Natural killer cell (primary cell): ENCODE data around the gene AARS2. TPM values are rescaled to one million over a fixed set of nuclear protein-coding genes. Genes with fewer than 3 reads are reported as not detected.
A peak's percentile ranks its signal among the peaks of the same experiment; 100 is the strongest.

Experiments used
- ATAC-seq, 3 donors: fragments of 150-1000 bp in 2 of 3; fragments of 200-7000 bp in 1 of 3; cut with Tn5 transposase; 1 replicate in 1 of 3; 2 replicates in 2 of 3; pipeline ENCODE4 v1.10.0; 2021; ENCODE audit warnings: mild to moderate bottlenecking in 2 of 3, moderate library complexity in 2 of 3
- DNase-seq, 2 donors: peaks; one replicate each; pipeline versions ENCODE4 v3.0.0 to v3.0.0-alpha.2; 2013 to 2021; ENCODE audit warnings: mixed read lengths in 1 of 2
- H3K27ac ChIP-seq: one replicate; pipeline ENCODE4 v1.5.1; 2013; ENCODE audit warnings: mild to moderate bottlenecking, low read length
- H3K27me3 ChIP-seq: one replicate; pipeline ENCODE4 v1.6.1; 2013; ENCODE audit warnings: low read length; ENCODE audit not compliant: control insufficient read depth, insufficient read depth
- H3K36me3 ChIP-seq: one replicate; pipeline ENCODE4 v1.6.1; 2013; ENCODE audit warnings: low read length; ENCODE audit not compliant: control insufficient read depth, insufficient read depth
- H3K4me1 ChIP-seq: one replicate; pipeline ENCODE4 v1.6.1; 2013; ENCODE audit warnings: low read length; ENCODE audit not compliant: control insufficient read depth, insufficient read depth
- H3K4me3 ChIP-seq: one replicate; pipeline ENCODE4 v1.5.1; 2013; ENCODE audit warnings: low read length
- H3K9me3 ChIP-seq: one replicate; pipeline ENCODE4 v1.6.1; 2013; ENCODE audit warnings: low read length; ENCODE audit not compliant: control insufficient read depth, insufficient read depth
- H3K27ac Mint-ChIP-seq, 2 donors: one replicate each; pipeline ENCODE4 v1.8.0; 2022; ENCODE audit warnings: mild to moderate bottlenecking in 2 of 2, mixed read lengths in 2 of 2, moderate library complexity in 1 of 2
- H3K27me3 Mint-ChIP-seq, 2 donors: one replicate each; pipeline ENCODE4 v1.8.0; 2022; ENCODE audit warnings: low read depth in 2 of 2, mixed read lengths in 2 of 2
- H3K36me3 Mint-ChIP-seq: one replicate; pipeline ENCODE4 v1.8.0; 2022; ENCODE audit warnings: mixed read lengths
- H3K4me1 Mint-ChIP-seq, 2 donors: one replicate each; pipeline ENCODE4 v1.8.0; 2022; ENCODE audit warnings: mixed read lengths in 2 of 2
- H3K4me3 Mint-ChIP-seq: one replicate; pipeline ENCODE4 v1.8.0; 2022; ENCODE audit warnings: mild to moderate bottlenecking, moderate library complexity, mixed read lengths
- H3K9me3 Mint-ChIP-seq, 2 donors: one replicate each; pipeline ENCODE4 v1.8.0; 2022; ENCODE audit warnings: mixed read lengths in 2 of 2
- WGBS: methylation state at CpG from one replicate; pipeline ENCODE4 v1.1.7; 2013; ENCODE audit warnings: missing lambda C conversion rate; ENCODE audit not compliant: insufficient coverage; 5-methylcytosine and 5-hydroxymethylcytosine counted together
- intact Hi-C: fragments of 100-400 bp; cut with micrococcal nuclease; formaldehyde crosslinking; loops from one replicate; pipeline ENCODE4 v1.14.2; 2022
- total RNA-seq, 4 donors: library from RNA; stranded (reverse); fragments of 120-200 nt in 1 of 4; gene quantifications; one replicate each; pipeline versions ENCODE4 v1.2.3 to v1.2.4, GENCODE V29; 2013 to 2022
- TF ChIP-seq, protein P1 (sequence below): fragments of 200-600 bp; IDR thresholded peaks from one replicate; pipeline ENCODE4 v1.8.0; 2022; ENCODE audit warnings: antibody characterized with exemption

Gene AARS2
- 10 to 100 TPM; 14.1 to 17.2 (median 14.2) TPM for total RNA-seq
- 13.1 TPM for total RNA-seq (2013)

DNA sequence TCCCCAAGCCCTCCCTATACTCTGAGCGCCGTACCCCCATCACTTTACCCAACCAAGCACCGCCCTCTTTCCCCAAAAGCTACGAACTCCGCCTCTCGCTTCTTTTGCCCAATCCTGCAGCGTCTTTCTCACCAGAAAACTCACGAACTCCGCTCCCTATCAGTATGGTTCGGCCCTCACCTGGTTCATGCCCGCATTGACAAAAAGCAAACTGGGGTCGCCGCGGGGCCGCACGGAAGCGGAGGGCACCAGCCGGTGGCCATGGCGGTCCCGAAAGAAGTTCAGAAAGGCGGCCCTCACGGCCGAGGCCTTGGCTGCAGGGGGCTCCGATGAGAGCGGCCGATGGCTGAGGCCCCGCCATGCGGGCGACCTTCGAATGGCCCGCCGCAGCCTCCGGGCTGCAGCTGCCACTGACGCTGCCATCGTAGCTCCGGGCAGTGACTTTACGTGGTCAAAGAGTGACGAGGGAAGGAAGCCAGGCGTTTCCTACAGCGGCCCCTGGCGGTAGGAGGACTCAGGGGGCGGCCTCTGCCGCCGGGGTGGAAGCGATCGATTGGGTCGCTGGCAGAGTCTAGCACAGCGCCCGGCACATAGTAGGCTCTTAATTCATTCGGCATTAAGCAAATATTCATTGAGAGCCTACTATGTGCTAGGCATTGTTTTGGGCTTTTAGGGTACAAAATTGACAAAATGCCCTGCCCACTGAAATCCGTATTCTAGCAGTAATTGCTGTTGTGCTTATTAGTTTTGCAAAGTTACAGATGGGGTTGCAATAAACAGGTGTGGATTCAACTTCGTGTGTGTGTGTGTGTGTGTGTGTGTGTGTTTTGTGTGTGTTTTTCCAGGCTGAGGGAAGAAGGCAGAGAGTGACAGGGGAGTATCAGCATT lies at the start of gene AARS2:
Gene AARS2 (minus strand): TSS at position 447 of the 888 bp plus-strand sequence. CDS start 24 bp downstream, at position 423.
- Histone ChIP-seq H3K9me3 (no peaks in the 10 kb centered on the region), H3K27ac (peak within 1 kb of the TSS; percentile 67), H3K4me3 (peak within 1 kb of the TSS; percentile 75), H3K36me3 (peaks cover 24% of the 10 kb centered on the region), H3K27me3 (no peaks in the 10 kb centered on the region), H3K4me1 (peaks cover 11% of the 10 kb centered on the region)
- TF ChIP-seq, protein P1, sequence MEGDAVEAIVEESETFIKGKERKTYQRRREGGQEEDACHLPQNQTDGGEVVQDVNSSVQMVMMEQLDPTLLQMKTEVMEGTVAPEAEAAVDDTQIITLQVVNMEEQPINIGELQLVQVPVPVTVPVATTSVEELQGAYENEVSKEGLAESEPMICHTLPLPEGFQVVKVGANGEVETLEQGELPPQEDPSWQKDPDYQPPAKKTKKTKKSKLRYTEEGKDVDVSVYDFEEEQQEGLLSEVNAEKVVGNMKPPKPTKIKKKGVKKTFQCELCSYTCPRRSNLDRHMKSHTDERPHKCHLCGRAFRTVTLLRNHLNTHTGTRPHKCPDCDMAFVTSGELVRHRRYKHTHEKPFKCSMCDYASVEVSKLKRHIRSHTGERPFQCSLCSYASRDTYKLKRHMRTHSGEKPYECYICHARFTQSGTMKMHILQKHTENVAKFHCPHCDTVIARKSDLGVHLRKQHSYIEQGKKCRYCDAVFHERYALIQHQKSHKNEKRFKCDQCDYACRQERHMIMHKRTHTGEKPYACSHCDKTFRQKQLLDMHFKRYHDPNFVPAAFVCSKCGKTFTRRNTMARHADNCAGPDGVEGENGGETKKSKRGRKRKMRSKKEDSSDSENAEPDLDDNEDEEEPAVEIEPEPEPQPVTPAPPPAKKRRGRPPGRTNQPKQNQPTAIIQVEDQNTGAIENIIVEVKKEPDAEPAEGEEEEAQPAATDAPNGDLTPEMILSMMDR, result peak; percentile 99
- peak within 1 kb of the TSS; percentile 98 for H3K4me3 Mint-ChIP-seq
- intact Hi-C loops, result loop anchor here (1.0 kb wide), 1 partner anchor 45 kb away; no protein-coding TSS in a partner anchor
- H3K4me1 Mint-ChIP-seq, result peaks cover 18 to 31% of the 10 kb centered on the region in 2 donors
- peaks cover under 1 to 9% of the 10 kb centered on the region in 2 donors for H3K27me3 Mint-ChIP-seq
- peak within 1 kb of the TSS; percentile 95 to 98 for H3K27ac Mint-ChIP-seq
- ATAC-seq (peak; percentile 98), DNase-seq (peak; percentile 92 to 94)
- peaks cover 8% of the 10 kb centered on the region for H3K36me3 Mint-ChIP-seq
- WGBS, result 2% methylated on average over 52 of the region's 52 CpGs
- H3K9me3 Mint-ChIP-seq, result no peaks in the 10 kb centered on the region

DNA sequence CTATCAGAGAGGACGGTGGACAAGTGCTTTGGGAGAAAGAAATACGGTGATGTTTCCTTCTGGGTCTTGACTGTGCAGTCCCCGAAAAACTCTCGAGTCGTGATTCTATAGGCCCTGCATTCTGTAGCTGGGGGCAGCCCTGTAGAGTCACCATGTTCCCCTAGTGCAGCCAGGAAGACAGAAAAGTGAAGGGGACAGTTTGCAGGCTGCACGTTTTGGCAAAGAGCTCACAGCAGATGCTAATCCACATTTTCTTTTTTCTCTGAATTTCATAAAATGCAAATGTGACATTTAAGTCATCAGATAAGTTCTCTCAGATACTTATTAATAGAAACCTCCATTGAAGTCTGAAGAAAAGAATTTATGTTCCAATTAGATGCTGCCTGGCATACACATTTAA lies 48.8 kb upstream of the AARS2 start:
- Histone ChIP-seq H3K4me3 (no peak overlapping the region), H3K4me1 (no peaks in the 10 kb centered on the region), H3K27me3 (no peaks in the 10 kb centered on the region), H3K27ac (no peak overlapping the region), H3K36me3 (no peaks in the 10 kb centered on the region), H3K9me3 (no peaks in the 10 kb centered on the region)
- TF ChIP-seq, protein P1, result no peak
- H3K4me1 Mint-ChIP-seq, result no peaks in the 10 kb centered on the region
- intact Hi-C loops, result no loop called here
- no peak overlapping the region for H3K4me3 Mint-ChIP-seq
- peaks cover 7 to 8% of the 10 kb centered on the region in 2 donors for H3K27me3 Mint-ChIP-seq
- WGBS, result 90% methylated on average over 6 of the region's 6 CpGs
- H3K27ac Mint-ChIP-seq, result no peak overlapping the region
- no peaks in the 10 kb centered on the region for H3K36me3 Mint-ChIP-seq
- DNase-seq (no peak), ATAC-seq (peak in 1 of 3 donors; percentile 24)
- H3K9me3 Mint-ChIP-seq, result no peaks in the 10 kb centered on the region

DNA sequence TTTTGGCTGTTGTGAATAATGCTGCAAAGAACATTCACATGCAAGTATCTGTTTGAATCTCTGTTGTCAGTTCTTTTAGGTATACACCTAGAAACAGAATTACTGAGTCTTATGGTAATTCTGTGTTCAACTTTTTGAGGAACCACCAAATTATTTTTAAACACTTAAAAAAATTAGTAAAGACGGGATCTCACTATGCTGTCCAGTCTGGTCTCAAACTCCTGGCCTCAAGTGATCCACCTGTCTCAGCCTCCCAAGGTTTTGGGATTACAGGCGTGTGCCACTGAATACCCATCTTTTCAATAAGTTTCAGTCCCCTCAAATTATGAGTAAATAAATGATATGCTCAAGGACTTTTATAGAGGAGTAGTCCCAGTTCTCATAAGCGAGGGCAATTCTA lies 46.8 kb upstream of the AARS2 start:
- Histone ChIP-seq H3K4me3 (no peak overlapping the region), H3K27ac (no peak overlapping the region), H3K36me3 (no peaks in the 10 kb centered on the region), H3K9me3 (no peaks in the 10 kb centered on the region), H3K27me3 (no peaks in the 10 kb centered on the region), H3K4me1 (no peaks in the 10 kb centered on the region)
- H3K4me1 Mint-ChIP-seq, result no peaks in the 10 kb centered on the region
- DNase-seq (no peak), ATAC-seq (no peak)
- peaks cover 7 to 13% of the 10 kb centered on the region in 2 donors for H3K27me3 Mint-ChIP-seq
- H3K4me3 Mint-ChIP-seq, result no peak overlapping the region
- intact Hi-C loops, result no loop called here
- 86% methylated on average over 3 of the region's 3 CpGs for WGBS
- H3K9me3 Mint-ChIP-seq, result no peaks in the 10 kb centered on the region
- H3K36me3 Mint-ChIP-seq, result no peaks in the 10 kb centered on the region
- TF ChIP-seq, protein P1, result no peak
- H3K27ac Mint-ChIP-seq, result no peak overlapping the region
